PC-3 (cell line): ENCODE measurements around the gene SPOCD1.

Experiments
- EZH2phosphoT487 ChIP-seq: fragments of 300-600 bp; sonication (generic); IDR thresholded peaks from 2 replicates; pipeline ENCODE4 v1.6.1; 2018; ENCODE audit warnings: mild to moderate bottlenecking, antibody characterized with exemption, low read length, borderline replicate concordance
- TF ChIP-seq, protein P1 (sequence below): fragments of 300-600 bp; sonication (generic); conservative IDR thresholded peaks from 2 replicates; pipeline ENCODE4 v1.5.1; 2017; ENCODE audit warnings: antibody characterized with exemption, low read depth, mild to moderate bottlenecking, low read length

- TF ChIP-seq, protein P1, sequence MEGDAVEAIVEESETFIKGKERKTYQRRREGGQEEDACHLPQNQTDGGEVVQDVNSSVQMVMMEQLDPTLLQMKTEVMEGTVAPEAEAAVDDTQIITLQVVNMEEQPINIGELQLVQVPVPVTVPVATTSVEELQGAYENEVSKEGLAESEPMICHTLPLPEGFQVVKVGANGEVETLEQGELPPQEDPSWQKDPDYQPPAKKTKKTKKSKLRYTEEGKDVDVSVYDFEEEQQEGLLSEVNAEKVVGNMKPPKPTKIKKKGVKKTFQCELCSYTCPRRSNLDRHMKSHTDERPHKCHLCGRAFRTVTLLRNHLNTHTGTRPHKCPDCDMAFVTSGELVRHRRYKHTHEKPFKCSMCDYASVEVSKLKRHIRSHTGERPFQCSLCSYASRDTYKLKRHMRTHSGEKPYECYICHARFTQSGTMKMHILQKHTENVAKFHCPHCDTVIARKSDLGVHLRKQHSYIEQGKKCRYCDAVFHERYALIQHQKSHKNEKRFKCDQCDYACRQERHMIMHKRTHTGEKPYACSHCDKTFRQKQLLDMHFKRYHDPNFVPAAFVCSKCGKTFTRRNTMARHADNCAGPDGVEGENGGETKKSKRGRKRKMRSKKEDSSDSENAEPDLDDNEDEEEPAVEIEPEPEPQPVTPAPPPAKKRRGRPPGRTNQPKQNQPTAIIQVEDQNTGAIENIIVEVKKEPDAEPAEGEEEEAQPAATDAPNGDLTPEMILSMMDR, result peak; percentile 23; the same call in 1 of the 2 replicates
- TF ChIP-seq EZH2phosphoT487, result no peak
These were observed 18.7 kb upstream of the SPOCD1 start for GRCh38 chr1:31834501-31834900.
